Measurements from ENCODE around the gene PXDN.

PXDN gene

GRCh38 chr2:1659951-1660565 lies 84.3 kb downstream of the PXDN start:
- Histone ChIP-seq H3K9me3 (ENCODE audit: insufficient read depth, low read length, severe bottlenecking) (no peaks in the 10 kb centered on the region), H3K79me2 (ENCODE audit: insufficient read depth, low read length) (no peaks in the 10 kb centered on the region), H3K4me1 (ENCODE audit: insufficient read depth, low read length) (no peaks in the 10 kb centered on the region), H2AFZ (ENCODE audit: low read depth, low read length) (no peak overlapping the region), H4K20me1 (ENCODE audit: insufficient read depth, low read length) (0 out of 2 replicates have a peak, but pooled peaks cover 3% of the 10 kb centered on the region), H3K9ac (ENCODE audit: low read depth, low read length) (no peak overlapping the region), H3K27me3 (ENCODE audit: insufficient read depth, low read length, poor library complexity) (peaks cover 12% of the 10 kb centered on the region), H3K4me2 (ENCODE audit: insufficient read depth, low read length) (no peak overlapping the region), H3K36me3 (ENCODE audit: insufficient read depth, low read length) (no peaks in the 10 kb centered on the region), H3K4me3 (ENCODE audit: low read depth in 1 of 2, low read length in 2 of 2) (no peak overlapping the region), H3K27ac (ENCODE audit: low read length) (no peak overlapping the region)
- no peak for TF ChIP-seq EZH2 (IDR thresholded peaks at IDR 0.05; ENCODE audit: borderline replicate concordance, low read depth, low read length, severe bottlenecking)
- TF ChIP-seq CTCF (IDR thresholded peaks at IDR 0.05; ENCODE audit: borderline replicate concordance, extremely low read depth, low read length, poor library complexity, severe bottlenecking) = no peak
- ATAC-seq (ENCODE audit: insufficient read depth, low read depth) (no peak), DNase-seq (no peak)

- Histone ChIP-seq H3K4me1 (ENCODE audit: insufficient read depth, low read length) (no peaks in the 10 kb centered on the region), H3K79me2 (ENCODE audit: insufficient read depth, low read length) (no peaks in the 10 kb centered on the region), H3K4me2 (ENCODE audit: insufficient read depth, low read length) (no peak overlapping the region), H3K27me3 (ENCODE audit: insufficient read depth, low read length, poor library complexity) (peaks cover 18% of the 10 kb centered on the region), H3K27ac (ENCODE audit: low read length) (no peak overlapping the region), H3K36me3 (ENCODE audit: insufficient read depth, low read length) (no peaks in the 10 kb centered on the region), H3K9me3 (ENCODE audit: insufficient read depth, low read length, severe bottlenecking) (no peaks in the 10 kb centered on the region), H3K4me3 (ENCODE audit: low read depth in 1 of 2, low read length in 2 of 2) (no peak overlapping the region), H4K20me1 (ENCODE audit: insufficient read depth, low read length) (0 out of 2 replicates have a peak, but pooled peaks cover 3% of the 10 kb centered on the region), H3K9ac (ENCODE audit: low read depth, low read length) (no peak overlapping the region), H2AFZ (ENCODE audit: low read depth, low read length) (no peak overlapping the region)
- no peak for TF ChIP-seq EZH2 (IDR thresholded peaks at IDR 0.05; ENCODE audit: borderline replicate concordance, low read depth, low read length, severe bottlenecking)
- no peak for TF ChIP-seq CTCF (IDR thresholded peaks at IDR 0.05; ENCODE audit: borderline replicate concordance, extremely low read depth, low read length, poor library complexity, severe bottlenecking)
- ATAC-seq (ENCODE audit: insufficient read depth, low read depth) = no peak
- no peak for DNase-seq
Measured at GRCh38 chr2:1658394-1659151, 85.7 kb downstream of the PXDN start.

- Histone ChIP-seq H3K79me2 (ENCODE audit: insufficient read depth, low read length) (no peaks in the 10 kb centered on the region), H3K27ac (ENCODE audit: low read length) (no peak overlapping the region), H3K27me3 (ENCODE audit: insufficient read depth, low read length, poor library complexity) (peaks cover 22% of the 10 kb centered on the region), H3K9me3 (ENCODE audit: insufficient read depth, low read length, severe bottlenecking) (no peaks in the 10 kb centered on the region), H3K9ac (ENCODE audit: low read depth, low read length) (no peak overlapping the region), H2AFZ (ENCODE audit: low read depth, low read length) (no peak overlapping the region), H3K36me3 (ENCODE audit: insufficient read depth, low read length) (no peaks in the 10 kb centered on the region), H3K4me1 (ENCODE audit: insufficient read depth, low read length) (no peaks in the 10 kb centered on the region), H3K4me3 (ENCODE audit: low read depth in 1 of 2, low read length in 2 of 2) (no peak overlapping the region), H4K20me1 (ENCODE audit: insufficient read depth, low read length) (0 out of 2 replicates have a peak, but pooled peaks cover 3% of the 10 kb centered on the region), H3K4me2 (ENCODE audit: insufficient read depth, low read length) (no peak overlapping the region)
- TF ChIP-seq EZH2 (IDR thresholded peaks at IDR 0.05; ENCODE audit: borderline replicate concordance, low read depth, low read length, severe bottlenecking) (no peak), CTCF (IDR thresholded peaks at IDR 0.05; ENCODE audit: borderline replicate concordance, extremely low read depth, low read length, poor library complexity, severe bottlenecking) (no peak)
- DNase-seq (no peak), ATAC-seq (ENCODE audit: insufficient read depth, low read depth) (no peak)
Measured at GRCh38 chr2:1656961-1657841, 87.1 kb downstream of the PXDN start.
